ENCODE data around the gene CAPRIN1.

GRCh38 chr11:34053161-34053686, 1.7 kb downstream of the CAPRIN1 start:
- TF ChIP-seq ZNF274 (IDR thresholded peaks at IDR 0.05; ENCODE audit: borderline replicate concordance, extremely low read depth, low read length): no peak
- no peak for TF ChIP-seq CTCF (IDR thresholded peaks at IDR 0.05; ENCODE audit: control extremely low read depth in 1 of 3, insufficient read depth in 1 of 3, low read depth in 1 of 3, low read length in 3 of 3)
- no peak for TF ChIP-seq EZH2 (IDR thresholded peaks at IDR 0.05; ENCODE audit: low read depth, low read length, severe bottlenecking)
- TF ChIP-seq CHD2 (IDR thresholded peaks at IDR 0.05; ENCODE audit: low read length): no peak
- TF ChIP-seq POLR2A (IDR thresholded peaks at IDR 0.05; ENCODE audit: control extremely low read depth in 1 of 2, low read depth in 2 of 2, low read length in 2 of 2): peak; percentile 25 to 67; a peak in 2 of 3 replicates
- TF ChIP-seq TAF1 (IDR thresholded peaks at IDR 0.05; ENCODE audit: low read depth, low read length): peak; percentile 81
- peak; percentile 88 for TF ChIP-seq MAX (IDR thresholded peaks at IDR 0.05)
- no peak for TF ChIP-seq GABPA (IDR thresholded peaks at IDR 0.05; ENCODE audit: borderline replicate concordance, insufficient read depth, low read length)
- TF ChIP-seq KDM1A (IDR thresholded peaks at IDR 0.05; ENCODE audit: borderline replicate concordance, low read length): no peak
- no peak for TF ChIP-seq RAD21 (IDR thresholded peaks at IDR 0.05 in 1 of 2, conservative IDR thresholded peaks at IDR 0.05 in 1 of 2; ENCODE audit: low read depth in 2 of 2, low read length in 2 of 2)
- no peak for TF ChIP-seq SP2 (IDR thresholded peaks at IDR 0.05; ENCODE audit: low read length)
- TF ChIP-seq SP1 (IDR thresholded peaks at IDR 0.05; ENCODE audit: low read depth, low read length): no peak
